Calu3 (cell line): Measurements from ENCODE around the gene CADM1. TPM values are rescaled to one million over a fixed set of nuclear protein-coding genes. Genes with fewer than 3 reads are reported as not detected.

Source experiments
- BruUV-seq: library from RNA; stranded (reverse); fragments of 400-500 nt; replicated peaks from 2 replicates; lab custom pipeline; 2021; lab: Mats Ljungman, UMichigan
- CTCF ChIA-PET: fragments of 300-600 bp; sonication (Branson Sonifier 250); formaldehyde crosslinking; loops from one replicate; lab custom pipeline; 2022; ENCODE audit warnings: antibody characterized with exemption; lab: Charles Lee
- DNase-seq: peaks from one replicate; pipeline ENCODE4 v3.0.0; 2022
- H3K27ac Mint-ChIP-seq: one replicate; pipeline ENCODE4 v1.8.0; 2022; ENCODE audit warnings: mixed read lengths; ENCODE audit not compliant: unreplicated experiment
- H3K27me3 Mint-ChIP-seq: one replicate; pipeline ENCODE4 v1.8.0; 2022; ENCODE audit warnings: mixed read lengths; ENCODE audit not compliant: unreplicated experiment
- H3K36me3 Mint-ChIP-seq: one replicate; pipeline ENCODE4 v1.8.0; 2022; ENCODE audit warnings: mild to moderate bottlenecking, moderate library complexity, mixed read lengths; ENCODE audit not compliant: insufficient read depth, unreplicated experiment
- H3K4me1 Mint-ChIP-seq: one replicate; pipeline ENCODE4 v1.8.0; 2022; ENCODE audit warnings: mild to moderate bottlenecking, low read depth, mixed read lengths; ENCODE audit not compliant: unreplicated experiment
- H3K4me3 Mint-ChIP-seq: one replicate; pipeline ENCODE4 v1.8.0; 2022; ENCODE audit warnings: mild to moderate bottlenecking, low read depth, moderate library complexity, mixed read lengths; ENCODE audit not compliant: unreplicated experiment
- H3K9me3 Mint-ChIP-seq: one replicate; pipeline ENCODE4 v1.8.0; 2022; ENCODE audit warnings: low read depth, mixed read lengths; ENCODE audit not compliant: unreplicated experiment
- intact Hi-C: fragments of 100-400 bp; cut with micrococcal nuclease; formaldehyde crosslinking; loops from one replicate; pipeline ENCODE4 v1.10.0; 2022; ENCODE audit not compliant: unreplicated experiment
- total RNA-seq: library from RNA; stranded (reverse); gene quantifications from 2 replicates; pipeline ENCODE4 v1.2.3, GENCODE V29; 2022
- TF ChIP-seq, protein P1 (sequence below): fragments of 200-600 bp; IDR thresholded peaks from one replicate; pipeline ENCODE4 v1.8.0; 2022; ENCODE audit warnings: antibody characterized with exemption; ENCODE audit not compliant: unreplicated experiment

CADM1 gene
- total RNA-seq, 1 experiment from 2014 or later: 0.68 TPM

GRCh38 chr11:115198321-115198741 lies 305.9 kb downstream of the CADM1 start:
- DNase-seq: no peak
- Mint-ChIP-seq H3K36me3 (no peaks in the 10 kb centered on the region), H3K4me3 (no peak overlapping the region), H3K27me3 (peaks cover 13% of the 10 kb centered on the region), H3K4me1 (no peaks in the 10 kb centered on the region), H3K9me3 (peaks cover 2% of the 10 kb centered on the region), H3K27ac (no peak overlapping the region)
- TF ChIP-seq, protein P1, sequence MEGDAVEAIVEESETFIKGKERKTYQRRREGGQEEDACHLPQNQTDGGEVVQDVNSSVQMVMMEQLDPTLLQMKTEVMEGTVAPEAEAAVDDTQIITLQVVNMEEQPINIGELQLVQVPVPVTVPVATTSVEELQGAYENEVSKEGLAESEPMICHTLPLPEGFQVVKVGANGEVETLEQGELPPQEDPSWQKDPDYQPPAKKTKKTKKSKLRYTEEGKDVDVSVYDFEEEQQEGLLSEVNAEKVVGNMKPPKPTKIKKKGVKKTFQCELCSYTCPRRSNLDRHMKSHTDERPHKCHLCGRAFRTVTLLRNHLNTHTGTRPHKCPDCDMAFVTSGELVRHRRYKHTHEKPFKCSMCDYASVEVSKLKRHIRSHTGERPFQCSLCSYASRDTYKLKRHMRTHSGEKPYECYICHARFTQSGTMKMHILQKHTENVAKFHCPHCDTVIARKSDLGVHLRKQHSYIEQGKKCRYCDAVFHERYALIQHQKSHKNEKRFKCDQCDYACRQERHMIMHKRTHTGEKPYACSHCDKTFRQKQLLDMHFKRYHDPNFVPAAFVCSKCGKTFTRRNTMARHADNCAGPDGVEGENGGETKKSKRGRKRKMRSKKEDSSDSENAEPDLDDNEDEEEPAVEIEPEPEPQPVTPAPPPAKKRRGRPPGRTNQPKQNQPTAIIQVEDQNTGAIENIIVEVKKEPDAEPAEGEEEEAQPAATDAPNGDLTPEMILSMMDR: no peak
- CTCF ChIA-PET: no interaction called here
- no TSS peak for BruUV-seq
- intact Hi-C loops: no loop called here

DNA sequence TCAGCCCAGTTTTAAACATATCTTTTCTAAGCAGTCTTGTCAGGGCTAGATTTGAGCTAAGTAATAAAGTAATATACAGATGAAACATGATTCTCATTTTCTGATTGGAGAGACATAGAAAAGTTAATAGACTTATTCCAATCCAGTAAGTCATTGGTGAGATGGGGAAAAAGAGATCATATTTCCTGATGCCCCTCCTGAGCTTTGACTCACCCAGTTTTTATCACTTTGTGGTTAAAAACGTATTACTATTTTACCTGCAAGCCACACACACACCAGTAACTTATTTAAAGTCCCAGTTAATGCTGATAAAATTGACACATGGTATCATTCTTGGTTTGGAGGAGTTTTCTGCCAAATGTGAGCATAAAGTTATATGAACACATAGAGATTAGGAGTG lies 306.8 kb downstream of the CADM1 start:
- intact Hi-C loops: no loop called here
- H3K27me3 Mint-ChIP-seq: peaks cover 13% of the 10 kb centered on the region
- BruUV-seq: no TSS peak
- TF ChIP-seq, protein P1: no peak
- no peaks in the 10 kb centered on the region for H3K4me1 Mint-ChIP-seq
- H3K36me3 Mint-ChIP-seq: no peaks in the 10 kb centered on the region
- peaks cover 2% of the 10 kb centered on the region for H3K9me3 Mint-ChIP-seq
- no peak for DNase-seq
- CTCF ChIA-PET: no interaction called here
- no peak overlapping the region for H3K4me3 Mint-ChIP-seq
- H3K27ac Mint-ChIP-seq: no peak overlapping the region

- TF ChIP-seq, protein P1: no peak
- H3K4me1 Mint-ChIP-seq: no peaks in the 10 kb centered on the region
- CTCF ChIA-PET: no interaction called here
These were observed 307.2 kb downstream of the CADM1 start for GRCh38 chr11:115197031-115197430.

DNA sequence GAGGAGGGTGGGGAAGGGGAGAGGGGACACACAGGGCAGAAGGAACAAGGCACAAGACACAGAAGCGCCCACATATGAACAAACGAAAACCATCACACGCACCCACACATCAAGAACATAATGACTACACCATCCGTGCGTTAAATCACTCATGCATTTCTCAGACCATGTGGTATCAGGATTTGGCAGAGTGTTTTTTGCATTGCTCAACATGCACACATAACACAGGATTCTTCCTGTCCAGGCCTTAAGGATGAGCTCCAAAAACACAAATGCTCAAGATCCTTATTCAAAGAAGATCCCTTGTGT lies 309.5 kb downstream of the CADM1 start:
- no TSS peak for BruUV-seq
- Mint-ChIP-seq H3K4me3 (no peak overlapping the region), H3K9me3 (peaks cover 2% of the 10 kb centered on the region), H3K36me3 (no peaks in the 10 kb centered on the region), H3K4me1 (no peaks in the 10 kb centered on the region), H3K27ac (no peak overlapping the region), H3K27me3 (peaks cover 13% of the 10 kb centered on the region)
- intact Hi-C loops: no loop called here
- CTCF ChIA-PET: no interaction called here
- TF ChIP-seq, protein P1: no peak
- DNase-seq: no peak

More at GRCh38 chr11:115197031-115197430, 307.2 kb downstream of the CADM1 start:
- Mint-ChIP-seq H3K9me3 (peaks cover 2% of the 10 kb centered on the region), H3K36me3 (no peaks in the 10 kb centered on the region), H3K27me3 (peaks cover 13% of the 10 kb centered on the region), H3K27ac (no peak overlapping the region), H3K4me3 (no peak overlapping the region)
- DNase-seq: no peak
- BruUV-seq: no TSS peak
- intact Hi-C loops: no loop called here
